Spleen (tissue), 7 donors: ENCODE data around the gene RALGAPA1.

Source experiments
- CTCF ChIP-seq, 11 experiments: fragments of 200-600 bp in 7 of 11; fragments of 450-650 bp in 4 of 11; sonication (generic) in 4 of 11; IDR thresholded peaks in 8 of 11; conservative IDR thresholded peaks in 3 of 11; 1 replicate in 7 of 11; 2 replicates in 4 of 11; pipeline versions ENCODE4 v1.4.0 to v1.8.0; 2016 to 2021; ENCODE audit warnings: antibody characterized with exemption in 11 of 11, inconsistent platforms in 4 of 11, mild to moderate bottlenecking in 1 of 11
- POLR2AphosphoS5 ChIP-seq, 3 donors: sonication (generic); formaldehyde crosslinking; IDR thresholded peaks; one replicate each; pipeline ENCODE4 v1.5.1; 2017; ENCODE audit warnings: antibody characterized with exemption in 3 of 3
- donor health status: DM: no; HTN: no; CAD: no; lungs with moderate emphysema.
- donor health status: DM: no; HTN: no; CAD: no.
- donor health status: DM: no; HTN: no; CAD: no.

- TF ChIP-seq CTCF (IDR thresholded peaks at IDR 0.05 in 8 of 11, conservative IDR thresholded peaks at IDR 0.05 in 3 of 11) (no peak), POLR2AphosphoS5 (IDR thresholded peaks at IDR 0.05) (no peak)
These were observed 283.4 kb downstream of the RALGAPA1 start for GRCh38 chr14:35525695-35526094.
